GM18508 (cell line): Measurements from ENCODE around the gene ITGB3.

Experiments
- ATAC-seq: cut with Tn5 transposase; IDR thresholded peaks from one replicate; pipeline ENCODE4 v1.9.1; 2021; ENCODE audit warnings: moderate number of reproducible peaks; ENCODE audit not compliant: insufficient read depth, unreplicated experiment

The ITGB3 gene

DNA sequence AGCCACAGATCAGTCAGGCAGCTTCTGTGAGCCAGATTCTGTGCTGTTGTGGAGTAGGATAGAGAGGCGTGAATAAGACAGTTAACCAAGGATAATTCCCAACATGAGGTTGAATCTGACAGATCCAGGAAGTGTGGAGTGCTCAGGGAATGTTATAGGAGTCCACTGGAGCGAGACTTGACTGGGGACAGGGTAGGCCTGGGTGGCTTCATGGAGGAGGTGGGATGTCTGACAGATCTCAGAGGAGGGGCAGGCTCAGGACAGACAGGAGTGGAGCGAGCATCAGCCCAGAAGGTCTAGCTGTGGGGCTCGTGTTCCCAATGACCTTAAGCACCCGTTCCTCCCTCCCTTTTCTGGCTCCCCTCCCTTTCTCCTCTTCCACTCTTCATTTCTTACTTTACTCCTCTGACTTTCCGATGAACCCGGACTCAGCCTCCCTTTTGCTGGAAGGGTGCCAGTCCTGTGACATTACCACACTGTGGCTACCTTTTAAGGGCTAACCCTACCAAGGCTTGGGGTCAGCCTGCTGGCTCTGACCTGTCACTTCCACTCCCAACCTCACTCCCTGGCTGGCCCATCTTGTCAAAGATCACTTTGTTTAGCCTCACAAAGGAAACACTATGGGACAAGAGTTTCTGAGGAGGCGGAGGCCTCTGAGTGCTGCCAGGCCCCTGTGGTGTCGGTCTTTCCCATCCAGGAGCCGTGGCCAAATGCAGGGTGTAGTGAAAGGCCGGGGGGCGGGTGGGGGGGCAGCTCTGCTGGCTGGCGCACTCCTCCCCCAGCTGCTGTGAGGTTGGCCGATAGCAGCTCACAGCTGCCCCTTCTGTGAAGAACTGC is 41.6 kb downstream of the ITGB3 start:
- ATAC-seq: no peak

DNA sequence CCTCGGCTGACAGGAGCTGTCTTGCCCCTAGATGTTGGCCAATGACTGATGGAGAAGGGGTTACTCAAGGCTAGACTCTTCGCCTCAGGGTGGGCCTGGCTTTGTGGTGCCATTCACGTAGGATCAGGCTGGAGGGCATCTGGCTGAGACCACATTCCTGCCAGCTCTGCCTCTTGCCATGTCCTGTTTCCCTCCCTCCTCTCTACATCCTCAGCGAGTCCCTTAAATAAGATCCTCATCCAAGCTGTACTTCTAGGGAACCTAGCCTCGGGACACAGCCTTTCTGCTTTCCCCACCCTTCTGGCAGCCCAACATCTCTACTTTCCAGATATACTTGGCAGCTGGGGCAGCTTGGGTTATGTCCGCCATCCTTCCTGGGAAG is 42.2 kb downstream of the ITGB3 start:
- no peak for ATAC-seq

DNA sequence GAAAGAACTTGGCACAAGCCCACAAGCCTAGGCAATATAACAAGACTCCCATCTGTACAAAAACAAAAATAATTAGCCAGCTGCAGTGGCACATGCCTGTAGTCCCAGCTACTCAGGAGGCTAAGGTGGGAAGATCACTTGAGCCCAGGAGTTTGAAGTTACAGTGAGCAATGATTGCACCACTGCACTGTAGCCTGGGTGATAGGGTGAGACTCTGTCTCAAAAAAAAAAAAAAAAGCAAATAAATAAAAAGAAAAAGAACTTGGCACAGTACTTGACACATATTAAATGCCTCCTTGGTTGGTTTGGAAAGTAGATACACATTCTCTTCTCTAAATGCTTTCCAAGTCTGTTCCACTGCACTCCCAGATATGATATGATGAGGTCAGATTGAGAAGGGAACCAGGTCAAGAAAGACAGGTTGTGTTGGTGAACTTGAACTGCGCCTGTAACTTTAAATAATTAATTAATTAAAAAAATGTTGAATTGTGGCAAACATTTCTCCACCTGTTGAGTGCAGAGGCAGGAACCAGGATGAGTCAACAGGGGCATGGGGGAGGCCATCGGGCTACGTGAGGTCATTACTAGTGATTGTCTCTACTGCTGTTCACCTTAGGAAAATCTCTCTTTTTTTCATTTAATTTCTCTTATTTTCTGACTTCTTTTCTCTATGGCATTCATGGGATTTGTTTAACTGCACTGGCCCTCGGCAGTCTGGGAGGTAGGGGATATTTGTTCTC is 44.2 kb downstream of the ITGB3 start:
- no peak for ATAC-seq

DNA sequence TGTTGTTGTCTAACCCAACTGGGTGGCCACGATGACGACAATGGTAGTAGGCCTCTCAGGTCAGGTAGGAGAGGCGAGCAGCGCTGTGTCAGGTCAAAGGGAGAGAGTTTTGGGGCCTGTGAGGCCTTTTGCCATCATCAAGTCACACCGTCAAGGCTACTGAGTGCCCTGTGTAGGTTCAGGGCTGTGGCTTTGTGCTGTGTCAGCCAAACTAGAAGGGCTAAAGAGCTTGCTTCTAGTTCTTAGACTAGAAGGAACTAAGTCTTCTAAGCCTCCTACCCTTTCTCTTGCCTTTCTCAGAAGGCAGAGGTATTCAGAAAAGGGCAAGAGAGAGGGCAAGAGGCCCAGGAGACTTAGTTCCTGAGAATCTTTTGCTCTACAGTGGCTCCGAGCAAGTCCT is 45.1 kb downstream of the ITGB3 start:
- ATAC-seq: no peak

DNA sequence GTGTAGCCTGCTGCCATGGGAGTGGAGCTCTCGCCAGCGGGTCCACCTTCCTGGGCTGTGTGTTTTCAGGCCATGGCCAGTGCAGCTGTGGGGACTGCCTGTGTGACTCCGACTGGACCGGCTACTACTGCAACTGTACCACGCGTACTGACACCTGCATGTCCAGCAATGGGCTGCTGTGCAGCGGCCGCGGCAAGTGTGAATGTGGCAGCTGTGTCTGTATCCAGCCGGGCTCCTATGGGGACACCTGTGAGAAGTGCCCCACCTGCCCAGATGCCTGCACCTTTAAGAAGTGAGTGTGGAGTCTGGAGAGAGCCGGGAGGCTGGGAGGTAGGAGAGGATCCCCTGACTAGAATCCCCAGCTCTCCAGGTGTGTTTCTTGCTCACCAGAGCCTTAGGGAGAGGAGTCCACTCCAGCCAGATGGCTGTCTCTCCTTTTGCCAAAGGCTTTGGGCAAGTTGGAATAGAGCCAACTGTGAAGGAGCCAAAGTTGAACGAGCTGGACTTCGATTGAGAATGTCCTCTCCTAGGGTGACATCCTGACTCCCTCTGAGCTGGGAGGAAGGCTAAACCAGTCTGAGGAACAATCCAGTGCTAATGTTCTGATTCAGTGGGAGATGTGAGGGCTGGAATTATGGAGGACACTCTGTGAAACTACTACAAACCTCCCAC is 45.7 kb downstream of the ITGB3 start:
- no peak for ATAC-seq

DNA sequence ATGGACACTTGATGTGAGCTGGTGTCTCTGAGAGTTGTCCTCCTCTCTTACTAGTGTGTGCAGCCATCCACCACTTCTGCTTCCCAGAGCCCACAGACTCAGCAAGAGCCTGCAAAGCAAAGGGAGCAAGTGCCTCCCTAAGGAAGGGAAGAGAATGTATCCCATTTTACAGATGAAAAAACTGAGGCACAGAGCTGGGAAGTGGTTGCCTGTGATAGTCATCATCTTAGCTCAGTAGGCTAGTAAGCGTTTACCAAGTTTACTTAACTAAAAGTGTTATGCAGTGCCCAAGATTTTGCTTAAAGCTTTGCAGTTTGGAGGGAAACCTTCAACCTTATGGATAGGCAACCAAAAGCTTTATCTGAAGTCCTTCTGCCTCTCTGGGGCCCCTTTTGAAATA is 47.1 kb downstream of the ITGB3 start:
- ATAC-seq: no peak

DNA sequence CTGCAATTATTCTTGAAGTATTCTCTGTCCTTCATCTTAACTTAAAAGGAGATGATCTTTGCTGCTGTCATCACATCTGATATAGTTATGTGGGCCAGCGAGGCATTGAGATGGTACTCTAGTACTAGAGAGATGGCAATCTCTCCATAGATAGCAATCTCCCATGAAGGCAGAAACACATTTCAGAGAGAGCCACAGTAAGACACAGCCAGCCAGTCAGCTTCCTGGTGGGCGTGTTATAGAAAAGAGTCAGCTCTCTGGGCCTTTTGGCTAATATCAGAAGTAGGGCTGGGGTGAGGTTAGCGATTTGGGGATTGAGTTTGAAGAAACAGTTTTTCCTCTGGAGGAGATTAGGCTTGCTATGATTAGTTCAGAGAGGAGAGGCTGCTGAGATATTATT is 47.5 kb downstream of the ITGB3 start:
- ATAC-seq: no peak

DNA sequence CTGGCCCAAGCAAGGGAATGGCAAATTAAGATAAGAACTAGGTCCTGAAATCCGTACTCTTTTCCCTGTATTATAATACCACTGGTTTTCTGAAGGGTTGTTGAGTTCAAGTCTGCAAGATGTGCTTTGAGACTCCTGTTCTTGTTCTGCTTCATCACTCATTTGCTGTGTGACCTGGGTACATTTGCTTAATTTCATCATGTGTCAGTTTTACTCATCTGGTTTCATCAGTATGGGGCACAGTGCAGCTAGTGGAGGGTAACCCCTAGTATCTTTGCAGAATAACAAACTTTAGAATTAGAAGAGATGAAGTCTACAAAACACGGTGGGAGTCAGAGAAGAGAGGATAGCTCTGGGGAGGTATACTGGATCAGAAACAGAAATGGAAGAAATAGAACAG is 48.2 kb downstream of the ITGB3 start:
- ATAC-seq: no peak

DNA sequence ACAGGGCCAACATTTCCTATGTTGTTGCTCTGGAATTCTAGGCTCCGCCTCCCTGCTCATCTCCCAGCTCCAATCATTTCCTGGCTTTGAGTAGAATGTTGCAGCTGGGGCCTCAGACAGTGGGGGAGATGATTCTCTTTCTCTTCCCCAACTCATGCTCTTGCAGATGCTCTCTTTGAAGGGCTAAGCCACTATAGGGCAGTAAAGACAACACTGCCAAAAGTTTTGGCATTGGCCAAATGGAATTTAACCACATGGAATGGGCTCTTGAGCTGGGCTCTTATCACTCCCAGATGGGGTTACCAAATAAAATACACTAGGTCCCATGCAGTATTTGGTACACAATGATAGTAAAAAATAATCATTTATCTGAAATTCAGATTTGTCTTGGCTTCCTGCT is 50.6 kb downstream of the ITGB3 start:
- no peak for ATAC-seq

DNA sequence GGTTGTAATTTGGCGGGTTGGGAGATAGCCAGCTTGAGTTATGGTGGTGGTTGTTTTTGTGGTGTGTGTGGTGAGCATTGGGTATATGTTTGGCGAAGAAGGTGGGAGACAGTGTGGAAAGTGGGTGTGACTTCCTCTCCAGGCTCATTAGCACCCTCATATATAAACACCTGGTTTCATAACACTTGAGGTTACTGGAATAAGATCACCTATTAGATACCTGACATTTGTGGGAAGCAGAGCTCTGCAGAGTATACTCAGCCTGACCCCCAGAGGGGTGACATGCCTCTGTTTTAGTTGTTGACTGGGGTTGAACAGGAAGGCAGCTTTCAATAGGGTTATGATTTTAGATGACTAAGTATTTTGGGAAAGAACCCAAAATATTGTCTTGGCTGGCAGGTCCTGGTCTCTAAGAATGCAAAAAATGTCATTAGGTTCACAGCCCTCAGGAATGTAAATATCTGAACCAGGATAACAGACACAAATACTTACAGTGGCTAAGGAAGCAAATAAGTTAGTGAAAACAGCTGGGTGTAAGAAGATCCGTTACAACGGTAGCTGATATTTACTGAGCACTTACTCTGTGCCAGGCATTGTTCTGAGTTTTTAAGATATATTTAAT is 51.8 kb downstream of the ITGB3 start:
- ATAC-seq: no peak

DNA sequence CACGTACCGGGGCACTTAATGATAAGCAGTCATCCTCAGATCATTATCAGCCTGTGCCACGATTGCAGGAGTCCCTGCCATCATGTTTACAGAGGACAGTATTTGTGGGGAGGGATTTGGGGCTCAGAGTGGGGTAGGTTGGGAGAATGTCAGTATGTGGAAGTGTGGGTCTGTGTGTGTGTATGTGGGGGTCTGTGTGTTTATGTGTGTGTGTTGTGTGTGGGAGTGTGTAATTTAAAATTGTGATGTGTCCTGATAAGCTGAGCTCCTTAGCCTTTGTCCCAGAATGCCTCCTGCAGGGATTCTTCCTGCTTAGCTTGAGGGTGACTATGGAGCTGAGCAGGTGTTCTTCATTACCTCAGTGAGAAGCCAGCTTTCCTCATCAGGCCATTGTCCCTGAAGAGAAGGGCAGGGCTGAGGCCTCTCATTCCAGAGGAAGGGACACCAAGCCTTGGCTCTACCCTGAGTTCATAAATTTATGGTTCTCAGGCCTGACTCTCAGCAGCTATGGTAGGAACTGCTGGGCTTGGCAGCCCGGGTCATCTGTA is 56.6 kb downstream of the ITGB3 start:
- ATAC-seq: no peak

DNA sequence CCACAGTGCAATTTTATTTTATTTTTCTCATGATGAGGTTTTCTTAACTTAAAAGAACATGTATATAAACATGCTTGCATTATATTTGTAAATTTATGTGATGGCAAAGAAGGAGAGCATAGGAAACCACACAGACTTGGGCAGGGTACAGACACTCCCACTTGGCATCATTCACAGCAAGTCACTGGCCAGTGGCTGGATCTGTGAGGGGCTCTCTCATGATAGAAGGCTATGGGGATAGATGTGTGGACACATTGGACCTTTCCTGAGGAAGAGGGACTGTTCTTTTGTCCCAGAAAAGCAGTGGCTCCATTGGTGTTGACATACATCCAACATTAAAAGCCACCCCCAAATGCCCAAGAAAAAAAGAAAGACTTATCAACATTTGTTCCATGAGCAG is 57.8 kb downstream of the ITGB3 start:
- no peak for ATAC-seq

DNA sequence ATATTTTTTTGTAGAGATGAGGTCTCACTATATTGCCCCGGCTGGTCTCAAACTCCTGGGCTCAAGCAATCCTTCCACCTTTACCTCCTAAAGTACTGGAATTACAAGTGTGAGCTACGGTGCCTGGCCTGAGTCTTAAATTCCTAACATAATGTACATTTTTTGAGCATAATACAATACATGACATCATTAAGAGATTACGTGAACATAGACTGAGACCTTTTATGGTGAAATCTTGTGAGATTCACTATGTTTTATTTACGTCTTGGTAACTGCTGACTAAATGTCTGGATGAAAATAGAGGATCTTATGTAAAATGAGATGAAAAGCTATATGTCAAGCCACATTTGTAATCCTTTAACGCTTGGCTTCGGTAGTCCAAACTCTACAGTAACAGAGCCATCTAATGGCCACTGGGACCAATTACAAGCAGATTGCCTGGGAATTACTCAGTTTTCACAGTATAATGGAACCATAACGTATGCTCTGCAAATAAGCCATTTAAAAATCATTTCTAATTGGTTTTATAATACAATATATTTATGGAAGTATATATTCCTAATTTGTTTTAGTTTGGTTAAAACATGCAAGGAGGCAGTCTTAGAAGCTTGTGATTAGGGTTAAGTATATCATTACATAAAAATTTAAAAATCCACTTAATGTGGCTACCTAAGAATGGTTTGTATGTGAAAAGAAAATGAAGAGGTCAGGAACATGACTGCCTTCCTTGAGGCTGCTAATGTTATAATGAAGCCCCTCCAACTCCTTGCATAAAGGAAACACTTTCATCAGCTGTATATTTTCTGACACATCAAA is 62.0 kb downstream of the ITGB3 start:
- ATAC-seq: no peak

DNA sequence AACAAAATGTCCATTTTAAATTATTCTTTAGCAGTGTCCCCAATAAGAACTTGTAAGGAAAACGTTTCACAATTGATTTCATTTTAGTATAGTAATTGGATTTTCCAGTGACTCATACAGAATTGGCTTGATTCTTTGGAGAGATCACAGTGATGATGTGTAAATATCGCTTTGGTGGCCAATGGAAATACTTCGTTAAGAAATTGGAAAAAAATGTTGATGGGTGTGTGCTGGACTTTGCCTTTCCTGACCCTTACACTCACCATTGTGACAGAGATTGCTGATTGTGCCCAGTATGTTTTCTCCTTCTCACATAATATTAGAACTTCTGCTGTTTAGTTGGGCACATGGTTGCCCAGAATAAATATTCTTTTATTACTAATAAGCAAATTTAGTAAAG is 62.7 kb downstream of the ITGB3 start:
- no peak for ATAC-seq

DNA sequence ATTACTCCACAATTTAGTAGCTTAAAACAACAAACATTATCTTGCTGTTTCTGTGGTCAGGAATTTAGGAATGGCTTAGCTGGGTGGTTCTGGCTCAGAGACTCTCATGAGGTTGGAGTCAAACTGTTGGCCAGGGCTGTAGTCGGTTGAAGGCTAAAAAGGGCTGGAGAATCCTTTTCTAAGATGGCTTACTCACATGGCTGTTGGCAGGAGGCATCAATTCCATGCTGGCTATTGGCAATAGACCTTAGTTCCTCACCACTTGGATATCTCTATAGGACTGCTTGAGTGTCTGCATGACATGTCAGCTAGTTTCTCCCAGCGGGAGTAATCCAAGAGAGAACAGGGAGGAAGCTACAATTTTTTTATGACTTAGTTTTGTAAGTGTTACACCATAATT is 63.5 kb downstream of the ITGB3 start:
- ATAC-seq: no peak

DNA sequence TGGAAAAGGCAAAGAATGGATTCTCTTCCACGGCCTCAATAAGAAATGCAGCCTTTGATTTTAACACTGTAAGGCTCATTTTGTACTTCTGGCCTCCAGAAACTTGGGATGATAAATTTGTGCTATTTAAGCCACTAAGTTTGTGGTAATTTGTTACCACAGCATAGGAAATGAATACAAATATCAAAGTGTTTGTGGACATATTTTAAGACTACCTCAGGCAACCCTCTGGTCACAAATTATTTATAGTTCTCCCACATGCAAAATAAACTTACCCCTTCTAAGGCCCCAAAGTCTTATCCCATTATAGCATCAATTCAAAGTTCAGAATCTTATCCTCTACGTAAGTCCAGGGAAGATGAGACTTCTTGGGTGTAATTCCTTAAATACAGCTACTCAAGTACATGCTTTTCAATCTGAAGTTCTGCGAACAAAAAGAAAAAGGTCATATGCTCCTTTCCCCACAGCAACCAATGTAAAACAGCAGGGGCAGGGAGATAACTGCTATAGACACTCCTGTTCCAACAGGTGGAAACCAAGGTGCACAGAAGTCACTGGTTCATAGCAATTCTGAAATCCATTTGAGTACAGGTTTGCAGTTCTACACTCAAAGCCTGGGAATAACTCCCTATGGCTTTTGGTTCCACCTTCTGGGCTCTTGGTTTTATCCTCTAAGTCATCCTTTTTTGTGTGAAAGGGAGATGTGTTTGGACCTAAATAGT is 64.7 kb downstream of the ITGB3 start:
- no peak for ATAC-seq

DNA sequence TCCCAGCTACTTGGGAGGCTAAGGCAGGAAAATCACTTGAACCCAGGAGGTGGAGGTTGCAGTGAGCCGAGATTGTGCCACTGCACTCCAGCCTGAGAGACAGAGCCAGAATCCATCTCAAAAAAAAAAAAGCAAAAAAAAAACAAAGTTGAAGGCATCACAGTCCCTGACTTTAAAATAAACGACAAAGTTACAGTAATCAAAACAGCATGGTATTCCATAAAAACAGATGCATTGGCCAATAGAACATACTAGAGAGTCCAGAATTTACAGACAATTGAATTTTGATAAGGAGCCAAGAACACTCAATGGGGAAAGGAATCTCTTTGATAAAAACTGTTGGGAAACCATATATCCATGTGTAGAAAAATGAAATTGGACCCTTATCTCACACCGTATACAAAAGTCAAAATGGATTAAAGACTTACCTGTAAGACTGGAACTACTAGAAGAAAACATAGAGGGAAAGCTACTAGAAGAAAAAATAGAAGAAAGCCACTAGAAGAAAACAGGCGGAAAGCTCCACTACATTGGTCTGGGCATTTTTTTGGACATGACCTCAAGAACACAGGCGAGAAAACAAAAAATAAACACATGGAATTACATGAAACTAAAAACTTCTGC is 67.4 kb downstream of the ITGB3 start:
- ATAC-seq: no peak

DNA sequence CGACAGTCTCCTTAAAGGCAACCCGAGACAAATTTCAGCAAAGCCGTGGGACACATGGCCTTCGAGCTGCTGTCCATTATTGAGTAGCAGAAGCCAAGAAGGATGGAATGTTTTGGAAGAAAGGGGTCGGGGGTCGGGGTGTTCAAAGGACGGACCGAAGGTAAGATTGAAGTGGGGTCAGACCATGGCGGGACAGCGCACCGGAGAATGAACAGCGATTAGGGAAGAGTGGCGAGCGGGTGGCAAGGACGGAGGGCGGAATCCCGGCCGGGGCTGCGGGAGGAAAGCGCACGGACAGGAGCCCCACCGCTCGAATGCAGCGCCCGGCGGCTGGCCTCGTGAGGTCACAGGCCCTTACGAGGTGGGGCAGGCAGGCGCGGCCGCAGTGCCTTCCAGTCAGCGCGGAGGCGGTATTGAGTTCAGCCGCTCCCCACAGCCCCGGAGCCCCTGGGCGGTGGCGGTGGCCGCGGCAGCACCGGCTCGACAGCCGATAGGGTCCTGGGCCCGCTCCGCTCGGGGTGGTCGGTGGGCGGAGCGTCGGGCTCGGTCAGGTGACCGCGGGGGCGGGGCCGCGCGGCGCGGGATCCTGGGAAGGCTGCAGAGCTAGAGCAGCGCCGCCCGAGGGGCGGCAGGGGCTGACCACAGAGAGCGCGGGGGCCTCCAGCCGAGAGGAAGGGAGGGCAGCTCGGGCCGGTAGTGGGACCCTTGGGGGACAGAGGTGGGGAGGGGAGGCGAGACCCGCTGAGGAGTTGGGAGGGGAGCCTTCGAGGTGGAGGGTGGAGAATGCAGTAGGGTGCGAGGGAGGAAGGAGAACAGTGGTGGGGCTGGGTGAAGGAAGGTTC is 70.0 kb downstream of the ITGB3 start, which contains the start of gene EFCAB13:
TSS of gene EFCAB13 (plus strand) at position 574 of the 842 bp plus-strand sequence. CDS start 4,399 bp downstream, outside the sequence.
- peak; percentile 51 for ATAC-seq
